Left forelimb (tissue), 1 donor: ENCODE data around the gene TBC1D2.
"Not testable (repeated sequence)": the region's sequence is repeated elsewhere in the genome, so short reads cannot be mapped to it uniquely, and the experiment has no call there.

Experiments used
- DNase-seq: peaks from one replicate; pipeline ENCODE4 v3.0.0-alpha.2; 2018; ENCODE audit warnings: low spot score

The TBC1D2 gene

GRCh38 chr9:98255578-98256296, at the start of gene TBC1D2:
TSS of gene TBC1D2 (minus strand) at chr9:98255649. CDS start at chr9:98255541, 108 bp downstream.
- DNase-seq, result peak; percentile 97

DNA sequence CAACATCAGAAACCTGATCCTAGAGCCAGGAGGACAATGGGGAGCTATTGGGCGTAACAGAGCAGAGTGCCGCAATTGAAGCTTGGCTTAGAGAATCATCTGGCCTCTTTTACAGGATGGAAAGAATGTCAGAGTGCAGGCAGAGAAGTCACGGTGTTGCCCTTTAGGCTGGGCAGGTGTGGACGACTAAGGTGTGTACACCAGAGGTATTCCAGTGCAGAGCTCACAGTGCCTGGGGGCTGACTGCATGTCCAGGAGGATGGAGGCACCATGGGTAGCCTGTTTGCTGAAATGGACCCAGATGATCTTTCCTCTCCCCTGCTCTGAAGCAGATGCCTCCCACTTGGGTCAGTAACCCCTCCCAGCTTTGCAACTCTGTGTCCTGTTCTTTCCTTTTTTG, 48.9 kb upstream of the TBC1D2 start:
- no peak for DNase-seq

GRCh38 chr9:98303633-98304125, 48.2 kb upstream of the TBC1D2 start:
- DNase-seq, result no peak

GRCh38 chr9:98302938-98303632, 47.6 kb upstream of the TBC1D2 start:
- no peak for DNase-seq

GRCh38 chr9:98302150-98302549, 46.7 kb upstream of the TBC1D2 start:
- DNase-seq, result no peak

DNA sequence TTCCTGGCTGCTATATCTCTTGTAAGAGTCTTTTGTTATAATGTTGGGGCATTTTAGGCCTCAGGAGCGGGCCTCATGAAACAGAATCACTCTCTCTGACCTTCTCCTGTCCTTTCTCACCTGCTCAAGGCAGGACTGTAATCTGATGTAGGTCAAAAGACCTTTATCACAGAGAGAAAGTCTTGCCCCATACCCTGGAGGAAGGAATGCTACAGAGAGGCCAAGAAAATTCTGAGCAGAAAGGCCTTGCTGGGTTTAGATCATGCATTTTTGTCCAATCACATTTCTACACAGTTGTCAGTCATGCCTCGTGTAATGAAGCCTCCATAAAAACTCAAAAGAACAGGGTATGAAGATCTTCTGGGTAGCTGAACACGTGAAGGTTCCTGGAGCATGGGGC, 45.2 kb upstream of the TBC1D2 start:
- no peak for DNase-seq

GRCh38 chr9:98298476-98298875, 43.0 kb upstream of the TBC1D2 start:
- DNase-seq, result no peak

DNA sequence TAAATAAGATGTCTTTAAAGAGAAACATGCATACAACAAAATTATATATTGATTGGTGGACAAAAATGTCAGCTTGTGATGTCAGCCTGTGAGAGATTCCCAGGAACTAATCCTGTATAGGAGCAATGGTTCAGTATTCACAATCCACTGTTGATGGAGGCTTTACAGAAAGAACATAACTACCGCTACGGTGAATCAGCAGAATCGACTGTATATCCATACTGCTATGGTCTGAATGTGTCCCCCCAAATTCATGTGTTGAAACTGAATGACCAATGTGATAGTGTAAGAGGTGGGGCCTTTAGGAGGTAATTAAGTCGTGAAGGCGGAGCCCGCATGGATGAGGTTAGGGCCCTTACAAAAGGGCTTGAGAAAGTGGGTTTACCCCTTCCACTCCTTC, 40.4 kb upstream of the TBC1D2 start:
- DNase-seq, result no peak

DNA sequence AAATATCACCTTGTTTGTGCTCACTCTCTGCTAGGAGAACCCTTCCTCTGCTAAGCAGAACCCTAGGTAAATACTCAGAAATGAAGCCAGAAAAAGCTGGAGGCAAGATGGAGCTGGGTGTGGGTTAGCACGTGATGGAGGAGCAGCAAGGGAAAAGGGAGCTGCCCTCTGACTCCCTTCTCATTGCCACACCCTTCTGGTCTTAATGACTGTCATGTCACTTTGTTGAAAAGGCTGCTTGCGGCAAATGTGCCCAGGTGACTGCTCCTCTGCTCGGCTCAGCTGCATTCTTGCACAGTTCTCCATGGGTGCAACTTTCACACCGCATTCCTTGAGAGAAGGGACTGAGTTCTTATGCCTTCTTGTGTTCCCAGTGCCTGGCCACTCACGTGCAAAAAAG, 36.4 kb upstream of the TBC1D2 start:
- DNase-seq, result no peak

GRCh38 chr9:98290411-98290810, 35.0 kb upstream of the TBC1D2 start:
- DNase-seq, result no peak

DNA sequence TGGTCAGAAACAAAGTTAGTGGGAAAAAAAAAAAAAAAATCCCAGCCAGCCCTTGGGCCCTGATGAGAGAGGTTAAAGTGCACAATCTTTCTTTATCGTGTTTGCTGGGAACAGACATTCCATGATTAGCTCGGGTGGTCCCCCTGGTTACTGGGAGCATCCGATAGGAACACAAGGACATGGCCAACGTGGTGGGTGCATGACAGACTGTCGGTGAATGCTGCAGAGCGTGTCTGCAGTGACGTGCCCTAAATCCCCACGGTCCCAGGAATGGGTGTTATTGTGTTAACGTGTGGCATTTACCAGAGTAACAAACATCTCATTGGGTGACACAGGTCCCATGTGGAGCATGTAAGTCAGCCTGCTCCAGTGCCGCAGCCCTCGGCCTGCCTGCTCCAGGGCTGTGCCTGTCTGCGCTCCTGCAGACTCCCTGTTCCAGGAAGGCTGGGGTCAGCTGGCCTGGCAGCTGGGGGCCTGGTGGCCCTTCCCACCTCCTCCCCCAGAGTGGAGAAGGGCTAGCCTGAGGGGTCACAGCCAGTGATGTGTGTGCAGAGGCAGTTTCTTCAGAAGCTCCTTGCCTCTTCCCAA, 34.3 kb upstream of the TBC1D2 start:
- no peak for DNase-seq

GRCh38 chr9:98288881-98289280, 33.4 kb upstream of the TBC1D2 start:
- no peak for DNase-seq

DNA sequence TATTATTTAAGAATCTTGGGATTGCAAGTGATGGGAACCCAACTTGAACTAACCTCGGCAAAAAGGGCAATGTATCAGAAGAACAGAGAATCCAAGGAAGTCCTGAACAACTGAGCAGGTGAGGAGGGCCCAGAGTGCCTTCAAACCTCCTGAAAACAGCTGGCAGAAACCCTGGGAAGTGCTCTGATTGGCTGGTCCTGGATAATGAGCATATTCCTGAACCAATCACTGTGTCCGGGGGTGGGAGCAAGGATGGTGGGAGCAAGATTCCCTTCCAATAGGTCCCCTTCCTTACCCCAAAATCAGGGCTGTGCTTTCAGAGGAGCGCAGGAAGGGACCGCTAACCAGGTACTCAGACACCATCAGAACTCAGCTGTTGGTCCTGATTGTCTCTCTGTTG, 31.9 kb upstream of the TBC1D2 start:
- DNase-seq, result no peak

DNA sequence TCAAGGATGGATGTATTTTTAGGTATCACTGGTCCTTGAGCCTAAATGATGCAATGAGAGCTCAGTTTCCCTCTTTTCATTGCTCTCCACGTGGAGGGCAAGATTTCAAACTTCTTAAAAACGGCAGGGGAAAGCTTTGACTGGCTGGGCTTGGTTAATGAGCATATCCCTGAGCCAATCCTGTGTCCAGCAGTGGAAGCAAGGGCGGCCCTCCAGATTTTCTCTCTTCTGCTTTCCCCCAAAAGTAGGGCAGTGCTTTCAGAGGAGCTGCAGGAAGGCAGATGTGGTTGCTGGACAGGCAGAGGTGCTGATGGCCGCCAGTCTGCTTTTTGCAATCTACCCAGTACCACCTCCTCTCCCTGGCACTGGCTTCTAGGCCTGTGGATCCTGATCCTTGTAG, 30.0 kb upstream of the TBC1D2 start:
- no peak for DNase-seq

DNA sequence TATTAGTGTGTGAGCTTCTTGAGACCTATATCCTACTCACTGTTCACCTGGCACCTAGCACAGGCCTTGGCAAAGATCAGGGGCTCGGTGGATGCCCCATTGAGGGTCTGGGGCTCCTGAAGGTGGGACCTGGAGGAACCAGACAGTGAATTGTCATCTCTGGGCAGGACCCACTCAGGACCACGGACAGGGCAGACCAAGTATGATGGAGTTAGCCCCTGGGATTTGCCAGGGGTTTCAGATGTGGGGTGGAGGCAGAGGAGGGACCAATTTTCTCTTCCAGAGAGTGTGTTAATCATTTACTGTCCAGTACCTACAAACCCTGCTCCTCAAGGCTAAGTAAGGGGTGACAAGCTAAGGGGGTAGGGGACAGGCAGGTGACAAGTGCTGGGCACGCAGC, 29.3 kb upstream of the TBC1D2 start:
- no peak for DNase-seq

DNA sequence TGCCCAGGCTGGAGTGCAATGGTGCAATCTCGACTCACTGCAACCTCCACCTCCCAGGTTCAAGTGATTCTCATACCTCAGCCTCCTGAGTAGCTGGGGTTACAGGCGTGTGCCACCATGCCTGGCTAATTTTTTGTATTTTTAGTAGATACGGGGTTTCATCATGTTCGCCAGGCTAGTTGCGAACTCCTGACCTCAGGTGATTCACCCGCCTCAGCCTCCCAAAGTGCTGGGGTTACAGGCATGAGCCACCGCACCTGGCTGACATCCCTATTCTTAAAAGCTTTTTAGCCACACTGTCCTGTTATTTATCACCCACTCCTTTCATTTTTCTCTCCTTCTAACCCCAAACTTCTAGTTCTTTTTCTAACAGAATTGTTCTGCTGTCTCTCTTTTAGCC, 27.7 kb upstream of the TBC1D2 start:
- DNase-seq, result not testable (repeated sequence)

GRCh38 chr9:98281281-98281680, 25.8 kb upstream of the TBC1D2 start:
- no peak for DNase-seq

DNA sequence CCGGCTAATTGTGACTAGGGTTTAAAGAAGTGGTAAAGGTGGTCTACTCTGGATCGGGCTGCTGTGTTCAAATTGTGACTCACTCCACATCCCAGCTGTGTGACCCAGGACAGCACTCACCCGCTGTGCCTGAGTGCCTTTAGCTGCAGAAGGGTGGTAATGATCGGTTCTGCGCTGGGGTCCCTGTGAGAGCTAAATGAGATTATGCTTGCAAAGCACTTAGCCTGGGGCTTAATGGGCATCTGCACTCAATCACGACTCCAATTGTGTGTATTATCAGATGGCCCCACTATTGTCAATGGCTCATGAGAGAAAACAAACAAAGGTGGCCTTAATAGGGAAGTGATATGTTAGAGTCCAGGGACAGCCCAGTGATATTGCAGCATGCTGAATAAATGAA, 25.1 kb upstream of the TBC1D2 start:
- no peak for DNase-seq

GRCh38 chr9:98280162-98280561, 24.7 kb upstream of the TBC1D2 start:
- no peak for DNase-seq

DNA sequence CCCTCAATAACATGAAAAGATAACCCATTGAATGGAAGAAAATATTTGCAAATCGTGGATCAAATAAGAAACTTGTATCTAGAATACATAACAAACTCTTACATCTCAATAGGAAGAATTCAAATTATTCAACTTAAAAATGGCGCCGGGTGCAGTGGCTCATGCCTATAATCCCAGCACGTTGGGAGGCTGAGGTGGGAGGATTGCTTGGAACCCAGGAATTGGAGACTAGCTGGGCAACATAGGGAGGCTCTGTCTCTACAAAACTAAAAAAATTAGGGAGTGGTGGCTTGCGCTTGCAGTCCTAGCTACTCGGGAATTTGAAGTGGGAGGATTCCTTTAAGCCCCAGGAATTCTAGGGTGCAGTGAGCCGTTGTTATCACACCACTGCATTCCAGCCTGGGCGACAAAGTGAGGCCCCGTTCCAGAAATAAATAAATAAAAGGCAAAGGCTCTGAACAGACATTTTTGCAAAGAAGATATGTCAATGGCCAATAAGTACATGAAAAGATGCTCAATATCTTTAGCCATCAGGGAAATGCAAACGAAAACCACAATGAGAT, 21.5 kb upstream of the TBC1D2 start:
- DNase-seq, result no peak

DNA sequence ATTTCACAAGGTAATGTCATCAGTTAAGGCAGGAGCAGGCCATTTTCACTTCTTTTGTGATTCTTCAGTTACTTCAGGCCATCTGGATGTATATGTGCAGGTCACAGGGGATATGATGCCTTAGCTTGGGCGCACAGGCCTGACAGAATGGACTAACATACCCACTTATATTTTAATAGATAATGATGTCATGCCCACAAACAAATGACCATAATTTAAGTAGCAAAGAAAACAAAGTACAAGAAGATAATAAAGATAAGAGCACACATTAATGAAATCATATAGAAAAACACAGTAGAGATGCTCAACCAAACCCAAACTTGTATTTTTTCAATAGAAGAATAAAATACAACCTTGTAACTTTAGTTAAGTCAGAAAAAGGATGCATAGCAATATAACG, 19.7 kb upstream of the TBC1D2 start:
- no peak for DNase-seq

GRCh38 chr9:98272083-98272482, 16.6 kb upstream of the TBC1D2 start:
- DNase-seq, result no peak

GRCh38 chr9:98271479-98271878, 16.0 kb upstream of the TBC1D2 start:
- DNase-seq, result no peak
